CD4-positive, alpha-beta T cell (primary cell): ENCODE measurements around the gene RASA3. TPM values are rescaled to one million over a fixed set of nuclear protein-coding genes. Genes with fewer than 3 reads are reported as not detected.

ENCODE experiments used
- ATAC-seq: fragments of 200-7000 bp; cut with Tn5 transposase; one replicate; pipeline ENCODE4 v1.10.0; 2022; ENCODE audit warnings: mild to moderate bottlenecking; ENCODE audit not compliant: poor library complexity
- CTCF ChIA-PET: fragments of 350-600 bp; sonication (Branson Sonifier 250); formaldehyde crosslinking; loops from one replicate; lab custom pipeline; 2021; ENCODE audit warnings: antibody characterized with exemption, inconsistent platforms; lab: Charles Lee
- POLR2A ChIA-PET: fragments of 350-600 bp; sonication (Branson Sonifier 250); formaldehyde crosslinking; loops from one replicate; lab custom pipeline; 2021; ENCODE audit warnings: antibody characterized with exemption, inconsistent platforms; lab: Charles Lee
- DNase-seq, 14 experiments: peaks; one replicate each; pipeline ENCODE4 v3.0.0-alpha.2; 2013 to 2020; ENCODE audit warnings: mixed read lengths in 2 of 14
- H3K27ac ChIP-seq, 2 donors: one replicate each; pipeline versions ENCODE4 v1.5.1 to v1.7.0; 2013; ENCODE audit warnings: low read length in 2 of 2, low read depth in 1 of 2, mild to moderate bottlenecking in 1 of 2
- H3K27me3 ChIP-seq, 2 experiments: 1 replicate in 1 of 2; 2 replicates in 1 of 2; pipeline versions ENCODE4 v1.6.1 to v1.7.0; 2013; ENCODE audit warnings: low read length in 2 of 2, control low read depth in 1 of 2, mild to moderate bottlenecking in 1 of 2, moderate library complexity in 1 of 2; ENCODE audit not compliant: insufficient read depth in 2 of 2, control insufficient read depth in 1 of 2
- H3K36me3 ChIP-seq: one replicate; pipeline ENCODE4 v1.6.1; 2013; ENCODE audit warnings: low read length, control low read depth; ENCODE audit not compliant: insufficient read depth
- H3K4me1 ChIP-seq: one replicate; pipeline ENCODE4 v1.6.1; 2013; ENCODE audit warnings: low read length, control low read depth; ENCODE audit not compliant: insufficient read depth
- H3K4me3 ChIP-seq: one replicate; pipeline ENCODE4 v1.5.1; 2013; ENCODE audit warnings: mild to moderate bottlenecking, low read length, moderate library complexity
- H3K9me3 ChIP-seq, 2 experiments: 1 replicate in 1 of 2; 2 replicates in 1 of 2; pipeline versions ENCODE4 v1.6.1 to v1.7.0; 2013; ENCODE audit warnings: low read length in 2 of 2, mild to moderate bottlenecking in 2 of 2, control low read depth in 1 of 2, moderate library complexity in 1 of 2; ENCODE audit not compliant: control insufficient read depth in 1 of 2, insufficient read depth in 1 of 2
- H3K27ac Mint-ChIP-seq: one replicate; pipeline ENCODE4 v1.8.0; 2020; ENCODE audit warnings: mixed read lengths
- H3K27me3 Mint-ChIP-seq: one replicate; pipeline ENCODE4 v1.8.0; 2021; ENCODE audit warnings: mixed read lengths
- H3K36me3 Mint-ChIP-seq: one replicate; pipeline ENCODE4 v1.8.0; 2021; ENCODE audit warnings: low read depth, mixed read lengths
- H3K4me1 Mint-ChIP-seq: one replicate; pipeline ENCODE4 v1.8.0; 2021; ENCODE audit warnings: low read depth, mixed read lengths
- H3K4me3 Mint-ChIP-seq: one replicate; pipeline ENCODE4 v1.8.0; 2020; ENCODE audit warnings: mild to moderate bottlenecking, mixed read lengths
- H3K9me3 Mint-ChIP-seq: one replicate; pipeline ENCODE4 v1.8.0; 2020; ENCODE audit warnings: mixed read lengths
- intact Hi-C, 2 experiments: fragments of 100-400 bp; cut with DNase I in 1 of 2; cut with micrococcal nuclease in 1 of 2; formaldehyde crosslinking; loops; one replicate each; pipeline versions ENCODE4 v1.15.1 to v1.9.0; 2023 to 2025; cut with DNase I, micrococcal nuclease
- total RNA-seq, 174 experiments: library from RNA in 2 of 174; stranded (reverse) in 2 of 174; gene quantifications; one replicate each; pipeline ENCODE4 v1.2.3 and lab custom pipeline; 2021 to 2026
- TF ChIP-seq, protein P1 (sequence below): fragments of 200-600 bp; IDR thresholded peaks from one replicate; pipeline ENCODE4 v1.8.0; 2022; ENCODE audit warnings: antibody characterized with exemption, mild to moderate bottlenecking

The RASA3 gene
- total RNA-seq, 2 experiments from 2014 or later, result 181 to 184 TPM

DNA sequence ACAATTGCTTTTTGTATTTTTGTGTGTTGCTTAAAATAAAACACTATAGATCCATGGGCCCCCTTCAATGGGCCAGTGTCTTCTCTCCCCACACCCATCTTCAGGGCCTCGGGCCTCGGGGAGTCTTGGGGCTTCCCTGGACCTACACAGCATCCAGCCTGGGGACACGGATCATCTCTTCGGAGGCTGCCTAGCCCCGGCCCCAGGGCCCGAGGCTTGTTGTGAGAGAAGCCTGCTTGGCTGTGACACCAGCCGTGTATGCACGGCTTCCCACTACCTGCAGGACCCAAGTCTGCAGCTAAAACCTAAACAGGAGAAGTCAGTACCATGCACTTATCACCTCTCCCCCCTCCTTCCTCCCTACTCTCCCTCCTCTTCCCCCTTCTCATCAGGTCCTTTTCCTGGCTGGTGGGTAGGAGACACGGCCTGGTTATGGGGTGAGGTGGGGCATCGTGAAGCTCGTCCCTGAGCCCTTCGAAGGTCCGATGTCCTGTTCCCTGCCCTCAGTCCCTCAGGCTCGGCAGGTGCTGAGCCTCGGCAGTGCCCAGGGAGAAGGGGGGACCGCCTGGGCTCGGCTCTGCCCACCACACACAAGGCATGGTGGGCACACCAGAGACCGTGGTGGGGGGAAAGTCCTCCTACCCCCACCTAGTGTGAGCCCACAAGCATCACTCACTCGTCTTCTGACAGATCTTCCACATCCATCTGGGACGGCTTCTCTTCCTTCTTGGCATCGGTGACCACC, 168.0 kb downstream of the RASA3 start:
- CTCF ChIA-PET, result no interaction called here
- H3K4me3 ChIP-seq, result no peak overlapping the region
- Mint-ChIP-seq H3K9me3 (no peaks in the 10 kb centered on the region), H3K27ac (no peak overlapping the region), H3K4me3 (no peak overlapping the region), H3K36me3 (peaks cover 28% of the 10 kb centered on the region), H3K27me3 (no peaks in the 10 kb centered on the region), H3K4me1 (no peaks in the 10 kb centered on the region)
- ATAC-seq (no peak), DNase-seq (no peak)
- POLR2A ChIA-PET, result no interaction called here
- no peaks in the 10 kb centered on the region for H3K27me3 ChIP-seq
- no peaks in the 10 kb centered on the region for H3K4me1 ChIP-seq
- H3K36me3 ChIP-seq, result peaks cover 8% of the 10 kb centered on the region
- TF ChIP-seq, protein P1, sequence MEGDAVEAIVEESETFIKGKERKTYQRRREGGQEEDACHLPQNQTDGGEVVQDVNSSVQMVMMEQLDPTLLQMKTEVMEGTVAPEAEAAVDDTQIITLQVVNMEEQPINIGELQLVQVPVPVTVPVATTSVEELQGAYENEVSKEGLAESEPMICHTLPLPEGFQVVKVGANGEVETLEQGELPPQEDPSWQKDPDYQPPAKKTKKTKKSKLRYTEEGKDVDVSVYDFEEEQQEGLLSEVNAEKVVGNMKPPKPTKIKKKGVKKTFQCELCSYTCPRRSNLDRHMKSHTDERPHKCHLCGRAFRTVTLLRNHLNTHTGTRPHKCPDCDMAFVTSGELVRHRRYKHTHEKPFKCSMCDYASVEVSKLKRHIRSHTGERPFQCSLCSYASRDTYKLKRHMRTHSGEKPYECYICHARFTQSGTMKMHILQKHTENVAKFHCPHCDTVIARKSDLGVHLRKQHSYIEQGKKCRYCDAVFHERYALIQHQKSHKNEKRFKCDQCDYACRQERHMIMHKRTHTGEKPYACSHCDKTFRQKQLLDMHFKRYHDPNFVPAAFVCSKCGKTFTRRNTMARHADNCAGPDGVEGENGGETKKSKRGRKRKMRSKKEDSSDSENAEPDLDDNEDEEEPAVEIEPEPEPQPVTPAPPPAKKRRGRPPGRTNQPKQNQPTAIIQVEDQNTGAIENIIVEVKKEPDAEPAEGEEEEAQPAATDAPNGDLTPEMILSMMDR, result no peak
- H3K27ac ChIP-seq, result no peak overlapping the region
- intact Hi-C loops, result no loop called here
- H3K9me3 ChIP-seq, result peaks cover 0 to 11% of the 10 kb centered on the region in 2 experiments

DNA sequence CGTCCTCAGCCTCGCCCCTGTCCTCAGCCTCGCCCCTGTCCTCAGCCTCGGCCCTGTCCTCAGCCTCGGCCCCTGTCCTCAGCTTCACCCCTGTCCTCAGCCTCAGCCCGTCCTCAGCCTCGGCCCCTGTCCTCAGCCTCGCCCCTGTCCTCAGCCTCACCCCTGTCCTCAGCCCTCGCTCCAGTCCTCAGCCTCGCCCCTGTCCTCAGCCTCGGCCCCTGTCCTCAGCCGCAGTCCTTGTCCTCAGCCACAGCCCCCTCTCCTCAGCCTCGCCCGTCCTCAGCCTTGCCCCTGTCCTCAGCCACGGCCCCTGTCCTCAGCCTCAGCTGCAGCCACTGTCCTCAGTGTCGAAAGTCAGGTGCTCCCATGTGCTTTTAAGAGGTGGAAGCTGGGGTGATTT, 169.0 kb downstream of the RASA3 start:
- ChIA-PET CTCF (no interaction called here), POLR2A (no interaction called here)
- Histone ChIP-seq H3K36me3 (peaks cover 4% of the 10 kb centered on the region), H3K4me1 (no peaks in the 10 kb centered on the region), H3K27me3 (no peaks in the 10 kb centered on the region), H3K9me3 (peaks cover 0 to 15% of the 10 kb centered on the region in 2 experiments), H3K27ac (no peak overlapping the region), H3K4me3 (no peak overlapping the region)
- intact Hi-C loops, result no loop called here
- Mint-ChIP-seq H3K9me3 (no peaks in the 10 kb centered on the region), H3K36me3 (peaks cover 35% of the 10 kb centered on the region), H3K27me3 (no peaks in the 10 kb centered on the region), H3K4me3 (no peak overlapping the region), H3K27ac (no peak overlapping the region), H3K4me1 (no peaks in the 10 kb centered on the region)
- DNase-seq (no peak), ATAC-seq (no peak)
- TF ChIP-seq, protein P1, result no peak

DNA sequence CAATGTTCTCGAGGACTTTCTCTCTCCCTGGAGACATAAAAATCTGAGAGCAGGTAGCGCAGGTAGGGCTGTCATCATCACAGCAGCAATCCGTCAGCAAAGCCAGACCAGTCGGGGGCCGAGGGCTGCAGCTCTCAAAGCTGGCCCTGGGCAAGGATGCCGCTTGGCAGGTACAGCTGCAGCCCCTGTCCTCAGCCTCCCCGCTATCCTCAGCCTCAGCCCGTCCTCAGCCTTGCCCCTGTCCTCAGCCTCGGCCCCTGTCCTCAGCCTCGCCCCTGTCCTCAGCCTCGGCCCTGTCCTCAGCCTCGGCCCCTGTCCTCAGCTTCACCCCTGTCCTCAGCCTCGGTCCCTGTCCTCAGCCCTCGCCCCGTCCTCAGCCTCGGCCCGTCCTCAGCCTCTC, 169.4 kb downstream of the RASA3 start:
- Mint-ChIP-seq H3K27ac (no peak overlapping the region), H3K9me3 (no peaks in the 10 kb centered on the region), H3K4me1 (no peaks in the 10 kb centered on the region), H3K4me3 (no peak overlapping the region), H3K27me3 (no peaks in the 10 kb centered on the region), H3K36me3 (peaks cover 35% of the 10 kb centered on the region)
- Histone ChIP-seq H3K27ac (no peak overlapping the region), H3K36me3 (peaks cover 3% of the 10 kb centered on the region), H3K4me1 (no peaks in the 10 kb centered on the region), H3K4me3 (no peak overlapping the region), H3K9me3 (peaks cover 0 to 18% of the 10 kb centered on the region in 2 experiments), H3K27me3 (no peaks in the 10 kb centered on the region)
- TF ChIP-seq, protein P1, result no peak
- POLR2A ChIA-PET, result interaction anchor here (0.6 kb wide), 1 partner anchor 10 kb away, joined by 3 read pairs; no protein-coding TSS in a partner anchor
- DNase-seq, result no peak
- ATAC-seq, result no peak
- intact Hi-C loops, result no loop called here
- CTCF ChIA-PET, result no interaction called here
